Fibroblast of lung (primary cell): ENCODE results near the gene VAMP3. TPM values are rescaled to one million over a fixed set of nuclear protein-coding genes. Genes with fewer than 3 reads are reported as not detected.

Experiments
- DNase-seq, 2 donors: peaks; one replicate each; pipeline versions ENCODE4 v3.0.0 to v3.0.0-alpha.2; 2010; ENCODE audit warnings: low read depth in 2 of 2
- H2AFZ ChIP-seq: 2 replicates; pipeline ENCODE4 v1.5.1; 2012; ENCODE audit warnings: low read length, control low read depth, inconsistent platforms
- H3K27ac ChIP-seq: 2 replicates; pipeline ENCODE4 v1.5.1; 2011; ENCODE audit warnings: low read length, control low read depth; ENCODE audit not compliant: insufficient read depth
- H3K27me3 ChIP-seq: 2 replicates; pipeline ENCODE4 v1.5.1; 2011; ENCODE audit warnings: mild to moderate bottlenecking, low read length; ENCODE audit not compliant: control insufficient read depth, insufficient read depth
- H3K36me3 ChIP-seq: 2 replicates; pipeline ENCODE4 v1.5.1; 2011; ENCODE audit warnings: low read length; ENCODE audit not compliant: control insufficient read depth, insufficient read depth
- H3K4me1 ChIP-seq: 2 replicates; pipeline ENCODE4 v1.5.1; 2011; ENCODE audit warnings: low read length; ENCODE audit not compliant: control insufficient read depth, insufficient read depth; ENCODE audit errors: extremely low read depth
- H3K4me2 ChIP-seq: 2 replicates; pipeline ENCODE4 v1.5.1; 2011; ENCODE audit warnings: low read length, control low read depth; ENCODE audit not compliant: insufficient read depth; ENCODE audit errors: extremely low read depth
- H3K4me3 ChIP-seq, 4 experiments: fragments of 200-600 bp in 1 of 4; sonication (generic) in 1 of 4; replicated peaks in 1 of 4; 2 replicates each; pipeline ENCODE4 v1.5.1; 2011 to 2016; ENCODE audit warnings: low read length in 4 of 4, low read depth in 3 of 4, mild to moderate bottlenecking in 3 of 4, control low read depth in 2 of 4, inconsistent platforms in 1 of 4, mixed read lengths in 1 of 4; ENCODE audit not compliant: insufficient read depth in 1 of 4; ENCODE audit errors: control extremely low read depth in 1 of 4
- H3K79me2 ChIP-seq: 2 replicates; pipeline ENCODE4 v1.5.1; 2012; ENCODE audit warnings: mild to moderate bottlenecking, low read length, inconsistent platforms; ENCODE audit not compliant: control insufficient read depth, insufficient read depth
- H3K9ac ChIP-seq: 2 replicates; pipeline ENCODE4 v1.5.1; 2011; ENCODE audit warnings: mild to moderate bottlenecking, low read length, control low read depth; ENCODE audit not compliant: insufficient read depth
- H3K9me3 ChIP-seq: 2 replicates; pipeline ENCODE4 v1.5.1; 2012; ENCODE audit warnings: low read depth, low read length; ENCODE audit not compliant: control insufficient read depth, insufficient read depth
- H4K20me1 ChIP-seq: 2 replicates; pipeline ENCODE4 v1.5.1; 2011; ENCODE audit warnings: low read length; ENCODE audit not compliant: control insufficient read depth, insufficient read depth; ENCODE audit errors: extremely low read depth
- EZH2 ChIP-seq: IDR thresholded peaks from 2 replicates; pipeline ENCODE4 v1.5.1; 2012; ENCODE audit warnings: low read length, control low read depth, mild to moderate bottlenecking; ENCODE audit errors: missing control alignments
- polyA plus RNA-seq, 2 donors: library from polyadenylated mRNA; depleted of rRNA in 1 of 2; stranded (reverse) in 1 of 2; unstranded in 1 of 2; fragments of >200 nt; gene quantifications; 2 replicates each; pipeline ENCODE4 v1.2.1, GENCODE V29; 2011 to 2012; ENCODE audit warnings: missing spikeins in 1 of 2
- total RNA-seq: library from RNA; depleted of rRNA; stranded (reverse); fragments of >200 nt; gene quantifications from 2 replicates; pipeline ENCODE4 v1.2.1, GENCODE V29; 2014
- TF ChIP-seq, protein P1 (sequence below), 2 donors: IDR thresholded peaks in 1 of 2; conservative IDR thresholded peaks in 1 of 2; 1 replicate in 1 of 2; 2 replicates in 1 of 2; pipeline ENCODE4 v1.5.1; 2011 to 2012; ENCODE audit warnings: low read length in 2 of 2, control low read depth in 1 of 2, inconsistent platforms in 1 of 2, low read depth in 1 of 2, mild to moderate bottlenecking in 1 of 2

VAMP3 gene
- total and polyA plus RNA-seq, 2 donors (not counting 1 experiment from before 2014, with no cell fraction given): 106 to 257 TPM

DNA sequence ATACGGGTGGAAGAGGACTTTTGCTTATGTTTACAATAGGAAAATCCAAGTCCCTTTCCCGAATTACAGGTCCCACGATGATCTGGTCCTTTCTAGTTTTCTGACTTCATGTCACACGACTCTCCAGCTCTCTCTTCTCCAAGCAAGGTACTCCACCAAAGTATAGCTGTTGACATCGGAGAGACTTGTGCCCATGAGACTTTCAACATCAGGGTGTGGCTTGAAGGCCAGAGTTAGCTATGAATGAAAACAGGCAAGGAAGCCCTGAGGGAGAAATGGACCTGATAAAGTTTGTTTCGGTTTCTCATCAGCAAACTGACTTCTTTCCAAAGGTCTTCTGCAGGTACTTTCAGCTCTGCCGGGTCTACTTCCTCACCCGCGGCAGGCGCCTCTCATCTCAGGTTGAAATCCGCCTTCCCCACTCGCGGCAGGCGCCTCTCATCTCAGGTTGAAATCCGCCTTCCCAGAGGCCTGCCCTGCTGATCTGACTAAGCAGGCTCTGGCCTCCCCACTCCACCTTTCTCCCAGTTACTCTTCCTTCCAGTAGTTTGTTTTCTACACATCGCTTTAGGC is 10.9 kb downstream of the VAMP3 start:
- no peaks in the 10 kb centered on the region for H3K9me3 ChIP-seq
- no peak overlapping the region for H3K4me3 ChIP-seq
- DNase-seq: no peak
- no peak overlapping the region for H3K4me2 ChIP-seq
- H3K79me2 ChIP-seq: no peaks in the 10 kb centered on the region
- no peak for TF ChIP-seq EZH2
- TF ChIP-seq, protein P1, sequence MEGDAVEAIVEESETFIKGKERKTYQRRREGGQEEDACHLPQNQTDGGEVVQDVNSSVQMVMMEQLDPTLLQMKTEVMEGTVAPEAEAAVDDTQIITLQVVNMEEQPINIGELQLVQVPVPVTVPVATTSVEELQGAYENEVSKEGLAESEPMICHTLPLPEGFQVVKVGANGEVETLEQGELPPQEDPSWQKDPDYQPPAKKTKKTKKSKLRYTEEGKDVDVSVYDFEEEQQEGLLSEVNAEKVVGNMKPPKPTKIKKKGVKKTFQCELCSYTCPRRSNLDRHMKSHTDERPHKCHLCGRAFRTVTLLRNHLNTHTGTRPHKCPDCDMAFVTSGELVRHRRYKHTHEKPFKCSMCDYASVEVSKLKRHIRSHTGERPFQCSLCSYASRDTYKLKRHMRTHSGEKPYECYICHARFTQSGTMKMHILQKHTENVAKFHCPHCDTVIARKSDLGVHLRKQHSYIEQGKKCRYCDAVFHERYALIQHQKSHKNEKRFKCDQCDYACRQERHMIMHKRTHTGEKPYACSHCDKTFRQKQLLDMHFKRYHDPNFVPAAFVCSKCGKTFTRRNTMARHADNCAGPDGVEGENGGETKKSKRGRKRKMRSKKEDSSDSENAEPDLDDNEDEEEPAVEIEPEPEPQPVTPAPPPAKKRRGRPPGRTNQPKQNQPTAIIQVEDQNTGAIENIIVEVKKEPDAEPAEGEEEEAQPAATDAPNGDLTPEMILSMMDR (conservative IDR thresholded peaks at IDR 0.05 in 1 of 2, IDR thresholded peaks at IDR 0.05 in 1 of 2; ENCODE audit: low read depth in 1 of 2, low read length in 2 of 2): no peak
- no peak overlapping the region for H2AFZ ChIP-seq
- peaks cover 3% of the 10 kb centered on the region for H3K4me1 ChIP-seq
- peaks cover 13% of the 10 kb centered on the region for H3K36me3 ChIP-seq
- no peaks in the 10 kb centered on the region for H3K27me3 ChIP-seq
- no peak overlapping the region for H3K27ac ChIP-seq
- H3K9ac ChIP-seq: no peak overlapping the region
- no peaks in the 10 kb centered on the region for H4K20me1 ChIP-seq

DNA sequence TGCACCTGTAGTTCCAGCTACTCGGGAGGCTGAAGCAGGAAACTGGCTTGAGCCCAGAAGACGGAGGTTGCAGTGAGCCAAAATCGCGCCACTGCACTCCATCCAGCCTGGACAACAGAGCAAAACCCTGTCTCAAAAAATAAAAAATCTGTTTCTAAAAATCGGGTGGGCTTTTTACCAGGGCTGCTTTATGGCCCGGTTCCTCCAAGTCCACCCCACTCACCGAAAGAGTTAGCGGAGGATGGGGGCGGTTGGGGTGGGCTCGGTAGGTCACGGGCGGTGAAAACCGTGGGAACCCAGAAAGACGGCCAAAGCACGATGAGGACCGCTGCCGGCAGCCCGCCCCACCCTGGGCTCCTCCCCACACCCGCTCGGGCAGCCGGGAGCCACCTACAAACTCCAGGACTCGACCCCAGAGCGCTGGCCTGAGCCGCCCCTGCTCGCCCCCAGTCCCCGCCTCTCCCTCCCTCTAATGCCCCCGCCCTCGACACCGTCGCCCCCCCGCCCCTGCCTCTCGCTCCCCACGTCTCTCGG is 12.1 kb downstream of the VAMP3 start:
- peak overlapping the region; percentile 50 for H3K9ac ChIP-seq
- peak overlapping the region; percentile 79 for H3K4me2 ChIP-seq
- peak overlapping the region; percentile 16 for H2AFZ ChIP-seq
- H3K79me2 ChIP-seq: no peaks in the 10 kb centered on the region
- TF ChIP-seq, protein P1 (conservative IDR thresholded peaks at IDR 0.05 in 1 of 2, IDR thresholded peaks at IDR 0.05 in 1 of 2; ENCODE audit: low read depth in 1 of 2, low read length in 2 of 2): no peak
- TF ChIP-seq EZH2: no peak
- H3K27ac ChIP-seq: peak overlapping the region; percentile 64
- no peaks in the 10 kb centered on the region for H3K9me3 ChIP-seq
- peak overlapping the region; percentile 43 to 65 (median 56) for H3K4me3 ChIP-seq
- H3K27me3 ChIP-seq: no peaks in the 10 kb centered on the region
- H3K36me3 ChIP-seq: peaks cover 6% of the 10 kb centered on the region
- peak; percentile 19 to 55 for DNase-seq
- H3K4me1 ChIP-seq: peaks cover 3% of the 10 kb centered on the region
- H4K20me1 ChIP-seq: no peaks in the 10 kb centered on the region

DNA sequence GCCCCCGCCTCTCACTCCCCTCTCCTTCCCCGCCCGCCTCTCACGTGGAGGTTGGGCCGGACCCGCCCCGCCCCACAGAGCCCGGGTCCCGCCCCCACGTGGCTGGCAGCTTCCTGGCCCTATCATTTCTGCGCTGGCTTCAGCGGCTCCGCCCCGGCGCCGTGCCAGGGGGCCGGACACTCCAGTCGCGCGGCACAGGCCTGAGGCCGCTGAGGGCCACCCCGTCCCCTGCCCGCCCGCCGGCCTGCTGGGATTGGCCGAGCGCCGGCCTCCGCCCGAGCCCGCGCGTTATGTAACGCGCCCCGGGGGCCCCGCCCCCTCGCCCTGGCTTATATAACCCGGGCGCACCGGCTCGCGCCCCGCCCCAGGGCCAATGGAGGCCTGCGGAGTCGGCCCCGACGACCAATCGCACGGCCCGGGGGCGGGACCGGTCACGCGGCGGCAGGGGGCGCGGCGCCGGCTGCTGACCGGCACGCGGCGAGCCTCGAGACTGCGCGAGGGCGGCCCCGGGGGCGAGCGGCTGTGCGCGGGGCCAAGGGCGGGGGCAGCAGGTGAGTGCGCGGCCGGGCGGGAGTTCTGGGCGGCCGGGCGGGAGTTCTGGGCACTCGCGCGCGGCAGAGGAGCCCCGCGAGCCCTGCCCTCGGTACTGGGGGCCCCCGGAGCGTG is 12.9 kb downstream of the VAMP3 start, which contains the start of gene PER3:
TSS of gene PER3 (plus strand) at position 466 of the 666 bp plus-strand sequence. CDS start 587 bp downstream, outside the sequence.
- no peaks in the 10 kb centered on the region for H3K27me3 ChIP-seq
- H3K79me2 ChIP-seq: no peaks in the 10 kb centered on the region
- peaks cover 6% of the 10 kb centered on the region for H3K36me3 ChIP-seq
- no peaks in the 10 kb centered on the region for H3K9me3 ChIP-seq
- H4K20me1 ChIP-seq: no peaks in the 10 kb centered on the region
- TF ChIP-seq, protein P1 (conservative IDR thresholded peaks at IDR 0.05 in 1 of 2, IDR thresholded peaks at IDR 0.05 in 1 of 2; ENCODE audit: low read depth in 1 of 2, low read length in 2 of 2): no peak
- TF ChIP-seq EZH2: no peak
- H3K9ac ChIP-seq: peak within 1 kb of the TSS; percentile 74
- H3K27ac ChIP-seq: peak within 1 kb of the TSS; percentile 69
- DNase-seq: peak; percentile 95
- peak within 1 kb of the TSS; percentile 44 for H2AFZ ChIP-seq
- H3K4me3 ChIP-seq: peak within 1 kb of the TSS; percentile 50 to 65 (median 63)
- H3K4me2 ChIP-seq: peak within 1 kb of the TSS; percentile 79
- H3K4me1 ChIP-seq: peaks cover 3% of the 10 kb centered on the region
